ENCODE data around the gene CCDC82. TPM values are rescaled to one million over a fixed set of nuclear protein-coding genes. Genes with fewer than 3 reads are reported as not detected.

Gene CCDC82
- polyA plus RNA-seq, 1 experiment, result 4.6 TPM

- Histone ChIP-seq H3K27me3 (ENCODE audit: control insufficient read depth, insufficient read depth, low read length) (no peaks in the 10 kb centered on the region), H3K4me3 (ENCODE audit: low read depth, low read length) (no peak overlapping the region), H3K36me3 (ENCODE audit: control insufficient read depth, insufficient read depth, low read length) (0 out of 2 replicates have a peak, but pooled peaks cover 1% of the 10 kb centered on the region)
- no peak for TF ChIP-seq CTCF (IDR thresholded peaks at IDR 0.05; ENCODE audit: insufficient read depth, low read depth, low read length)
- ChIA-PET POLR2A (interaction anchor here (0.6 kb wide), 1 partner anchor 159 kb away, joined by 3 read pairs; no protein-coding TSS in a partner anchor), CTCF (interaction anchor here (0.7 to 1.2 kb wide), 3 partner anchors 26 to 39 kb away, joined by 3 read pairs; partner anchors contain the start of gene MAML2)
- DNase-seq (ENCODE audit: low read depth), result no peak
These were observed 85.7 kb downstream of the CCDC82 start for GRCh38 chr11:96303980-96304379.

GRCh38 chr11:96303064-96303463 is 86.6 kb downstream of the CCDC82 start:
- H3K36me3 ChIP-seq (ENCODE audit: control insufficient read depth, insufficient read depth, low read length), result 0 out of 2 replicates have a peak, but pooled peaks cover 1% of the 10 kb centered on the region
- POLR2A ChIA-PET, result no interaction called here
- TF ChIP-seq CTCF (IDR thresholded peaks at IDR 0.05; ENCODE audit: insufficient read depth, low read depth, low read length), result no peak
- no peaks in the 10 kb centered on the region for H3K27me3 ChIP-seq (ENCODE audit: control insufficient read depth, insufficient read depth, low read length)
- no peak overlapping the region for H3K4me3 ChIP-seq (ENCODE audit: low read depth, low read length)
- no peak for DNase-seq (ENCODE audit: low read depth)
- CTCF ChIA-PET, result interaction anchor here (0.7 kb wide), 1 partner anchor 40 kb away, joined by 3 read pairs; the partner anchor contains the start of gene MAML2

Small RNAs within 50 kb of the gene (small RNA-seq; reads per million reads assigned to genes)
- gene MIR1260B (ENCODE audit: insufficient read length, low read depth, low replicate concordance), result not detected

Other genes starting within 250 kb of the CCDC82 start
- gene MAML2, start 46.7 kb downstream of the CCDC82 start, polyA plus RNA-seq (2011; rRNA removed), result 20.5 and 22.0 TPM in 2 replicates
- gene JRKL, start 101 bp upstream of the CCDC82 start, polyA plus RNA-seq (2011; rRNA removed), result 2.9 and 6.8 TPM in 2 replicates

All from BJ (cell line).